Liver (tissue), 3 donors: Measurements from ENCODE around the gene TRIL.

Experiments used
- ATF3 ChIP-seq: IDR thresholded peaks from 2 replicates; pipeline ENCODE4 v1.6.1; 2016; ENCODE audit warnings: antibody characterized with exemption
- CTCF ChIP-seq: fragments of 150-350 bp; IDR thresholded peaks from 2 replicates; pipeline ENCODE4 v1.5.1; 2017; ENCODE audit warnings: improper control_type of control experiment, low read depth, low read length; ENCODE audit not compliant: missing input control
- FOXA1 ChIP-seq: IDR thresholded peaks from 2 replicates; pipeline ENCODE4 v1.6.1; 2016; ENCODE audit warnings: antibody characterized with exemption
- FOXA2 ChIP-seq: IDR thresholded peaks from 2 replicates; pipeline ENCODE4 v1.6.1; 2016; ENCODE audit warnings: antibody characterized with exemption
- GABPA ChIP-seq, 2 donors: IDR thresholded peaks in 1 of 2; conservative IDR thresholded peaks in 1 of 2; 2 replicates each; pipeline ENCODE4 v1.6.1; 2016; ENCODE audit warnings: antibody characterized with exemption in 2 of 2, mild to moderate bottlenecking in 1 of 2, moderate library complexity in 1 of 2
- JUND ChIP-seq, 2 donors: IDR thresholded peaks; 2 replicates each; pipeline ENCODE4 v1.6.1; 2016; ENCODE audit warnings: antibody characterized with exemption in 2 of 2
- MAX ChIP-seq: IDR thresholded peaks from 2 replicates; pipeline ENCODE4 v1.6.1; 2016; ENCODE audit warnings: antibody characterized with exemption
- NR2F2 ChIP-seq: IDR thresholded peaks from 2 replicates; pipeline ENCODE4 v1.6.1; 2016; ENCODE audit warnings: antibody characterized with exemption
- RAD21 ChIP-seq, 2 donors: IDR thresholded peaks; 2 replicates each; pipeline ENCODE4 v1.6.1; 2016; ENCODE audit warnings: antibody characterized with exemption in 2 of 2, mild to moderate bottlenecking in 2 of 2
- REST ChIP-seq: IDR thresholded peaks from 2 replicates; pipeline ENCODE4 v1.6.1; 2016; ENCODE audit warnings: antibody characterized with exemption, mild to moderate bottlenecking
- SP1 ChIP-seq: IDR thresholded peaks from 2 replicates; pipeline ENCODE4 v1.6.1; 2018; ENCODE audit warnings: antibody characterized with exemption, mild to moderate bottlenecking
- TAF1 ChIP-seq: conservative IDR thresholded peaks from 2 replicates; pipeline ENCODE4 v1.6.1; 2016; ENCODE audit warnings: antibody characterized with exemption, mild to moderate bottlenecking
- YY1 ChIP-seq: IDR thresholded peaks from 2 replicates; pipeline ENCODE4 v1.6.1; 2016; ENCODE audit warnings: antibody characterized with exemption, mild to moderate bottlenecking
- ZBTB33 ChIP-seq: IDR thresholded peaks from 2 replicates; pipeline ENCODE4 v1.6.1; 2016; ENCODE audit warnings: antibody characterized with exemption
- donor health status: healthy.
- donor health status: healthy.

GRCh38 chr7:28992798-28993197 lies 34.7 kb upstream of the TRIL start:
- TF ChIP-seq YY1: no peak
- no peak for TF ChIP-seq CTCF
- TF ChIP-seq TAF1: no peak
- no peak for TF ChIP-seq ATF3
- TF ChIP-seq ZBTB33: no peak
- TF ChIP-seq FOXA2: no peak
- TF ChIP-seq SP1: no peak
- no peak for TF ChIP-seq FOXA1
- no peak for TF ChIP-seq JUND (IDR thresholded peaks at IDR 0.05)
- TF ChIP-seq RAD21 (IDR thresholded peaks at IDR 0.05): no peak
- no peak for TF ChIP-seq REST
- TF ChIP-seq MAX: no peak
- no peak for TF ChIP-seq GABPA (IDR thresholded peaks at IDR 0.05 in 1 of 2, conservative IDR thresholded peaks at IDR 0.05 in 1 of 2)
- TF ChIP-seq NR2F2: no peak
